SJSA1 (cell line): ENCODE data around the gene FARS2. TPM values are rescaled to one million over a fixed set of nuclear protein-coding genes. Genes with fewer than 3 reads are reported as not detected.
"Not testable (repeated sequence)": the region's sequence is repeated elsewhere in the genome, so short reads cannot be mapped to it uniquely, and the experiment has no call there.

Source experiments
- DNase-seq, 2 experiments: peaks; one replicate each; pipeline ENCODE4 v3.0.0-alpha.2; 2015 to 2020; ENCODE audit warnings: low spot score in 2 of 2, low read depth in 1 of 2
- H3K27ac ChIP-seq: fragments of 250-450 bp; sonication (Bioruptor Pico); 2 replicates; pipeline ENCODE4 v1.5.1; 2020; ENCODE audit warnings: mild to moderate bottlenecking, moderate library complexity
- H3K27me3 ChIP-seq: fragments of 250-450 bp; sonication (Bioruptor Pico); replicated peaks from 2 replicates; pipeline ENCODE4 v1.5.1; 2020; ENCODE audit warnings: mild to moderate bottlenecking, moderate library complexity
- H3K36me3 ChIP-seq: fragments of 250-450 bp; sonication (Bioruptor Pico); 2 replicates; pipeline ENCODE4 v1.5.1; 2020; ENCODE audit warnings: mild to moderate bottlenecking
- H3K4me1 ChIP-seq: fragments of 250-450 bp; sonication (Bioruptor Pico); replicated peaks from 2 replicates; pipeline ENCODE4 v1.6.1; 2021; ENCODE audit warnings: mild to moderate bottlenecking
- H3K4me3 ChIP-seq: fragments of 250-450 bp; sonication (Bioruptor Pico); 2 replicates; pipeline ENCODE4 v1.5.1; 2020; ENCODE audit warnings: mild to moderate bottlenecking
- H3K9me3 ChIP-seq: fragments of 250-450 bp; sonication (Bioruptor Pico); replicated peaks from 2 replicates; pipeline ENCODE4 v1.5.1; 2020; ENCODE audit warnings: mild to moderate bottlenecking
- total RNA-seq: library from RNA; depleted of rRNA; stranded (reverse); fragments of >200 nt; shearing (Covaris generic); gene quantifications from 2 replicates; pipeline ENCODE4 v1.2.3, GENCODE V29; 2014

The FARS2 gene
- total RNA-seq, 1 experiment from 2014 or later, result 13.3 TPM

DNA sequence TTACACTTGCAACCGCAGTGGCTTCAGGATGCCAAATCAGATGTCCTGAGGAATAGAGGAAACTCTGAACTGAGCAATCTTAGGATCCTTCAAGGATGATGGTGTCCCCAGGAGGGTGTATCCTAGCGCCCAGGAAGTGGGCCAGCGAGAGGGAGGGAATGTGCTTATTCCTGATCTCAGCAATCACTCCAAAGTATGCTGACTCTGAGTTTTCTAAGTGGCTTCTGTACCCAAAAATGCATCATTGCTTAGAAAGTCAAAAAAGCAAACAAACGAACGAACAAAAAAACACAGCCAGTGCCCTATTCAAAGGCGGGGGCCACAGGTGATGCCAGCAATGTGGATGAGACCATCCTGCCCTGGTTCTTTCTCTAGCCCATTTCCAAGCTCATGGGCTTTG is 514.8 kb downstream of the FARS2 start:
- H3K4me3 ChIP-seq, result no peak overlapping the region
- H3K27me3 ChIP-seq, result no peaks in the 10 kb centered on the region
- H3K4me1 ChIP-seq, result no peaks in the 10 kb centered on the region
- H3K9me3 ChIP-seq, result no peaks in the 10 kb centered on the region
- no peak for DNase-seq
- H3K27ac ChIP-seq, result no peak overlapping the region
- H3K36me3 ChIP-seq, result no peaks in the 10 kb centered on the region

DNA sequence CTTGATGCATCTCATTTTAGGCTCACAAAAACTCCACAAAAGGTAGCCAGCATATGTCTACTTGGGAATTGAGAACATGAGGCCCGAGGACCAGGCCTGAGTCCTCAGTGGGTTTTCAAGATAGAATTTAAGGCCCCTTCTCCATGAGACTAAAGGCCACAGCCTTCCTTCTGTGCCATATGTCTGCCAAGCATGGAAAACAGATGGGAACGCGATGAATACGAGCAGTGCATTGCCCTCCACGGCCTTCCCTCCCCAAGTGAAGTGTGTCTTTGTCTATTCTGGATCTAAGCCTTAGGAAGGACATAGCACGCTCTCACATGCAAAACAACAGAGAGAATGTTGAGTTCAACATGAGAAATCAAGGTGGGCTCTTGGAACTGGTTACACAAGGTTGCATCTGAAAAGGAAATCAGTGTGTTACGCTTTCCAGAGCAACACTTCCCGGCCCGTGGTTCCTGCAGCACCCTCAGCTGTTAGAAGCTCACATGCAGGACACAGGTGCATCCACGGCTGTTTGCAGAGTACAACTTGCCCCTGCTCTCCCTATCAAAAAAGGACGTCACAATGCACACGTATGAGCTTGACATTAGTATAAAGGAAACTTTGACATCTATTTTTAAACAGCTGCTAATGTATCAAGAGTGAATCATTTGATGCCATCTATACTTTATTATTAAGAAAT is 515.5 kb downstream of the FARS2 start:
- H3K27ac ChIP-seq, result no peak overlapping the region
- H3K27me3 ChIP-seq, result no peaks in the 10 kb centered on the region
- no peaks in the 10 kb centered on the region for H3K4me1 ChIP-seq
- no peak overlapping the region for H3K4me3 ChIP-seq
- DNase-seq, result no peak
- no peaks in the 10 kb centered on the region for H3K9me3 ChIP-seq
- no peaks in the 10 kb centered on the region for H3K36me3 ChIP-seq

DNA sequence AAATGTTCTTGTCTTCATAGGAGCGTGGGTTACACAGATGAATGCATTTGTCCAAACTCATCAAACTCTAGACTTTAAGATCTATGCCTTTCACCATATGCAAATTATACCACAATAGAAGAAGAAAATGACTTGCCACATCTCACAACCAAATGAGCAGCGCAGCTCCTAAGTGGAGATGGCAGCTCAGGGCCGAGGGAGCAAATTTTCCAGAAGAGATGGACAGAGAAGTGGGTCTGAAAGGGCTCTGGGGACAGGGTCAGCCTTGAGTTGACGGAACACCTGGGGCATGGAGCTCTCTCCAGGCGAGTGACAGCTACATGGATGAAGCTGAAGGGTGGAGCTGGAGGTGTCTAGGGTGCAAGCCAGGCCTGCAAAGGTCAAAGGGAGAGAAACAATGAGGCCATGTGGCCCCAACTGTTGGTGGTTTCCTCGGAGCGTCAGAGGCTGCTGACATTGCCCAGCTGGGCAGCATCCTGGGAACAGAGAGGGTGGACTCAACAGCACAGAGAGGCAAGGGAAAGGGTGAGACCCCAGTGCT is 517.1 kb downstream of the FARS2 start:
- DNase-seq, result no peak
- H3K27me3 ChIP-seq, result no peaks in the 10 kb centered on the region
- no peaks in the 10 kb centered on the region for H3K36me3 ChIP-seq
- H3K4me1 ChIP-seq, result no peaks in the 10 kb centered on the region
- no peak overlapping the region for H3K27ac ChIP-seq
- H3K4me3 ChIP-seq, result no peak overlapping the region
- no peaks in the 10 kb centered on the region for H3K9me3 ChIP-seq

DNA sequence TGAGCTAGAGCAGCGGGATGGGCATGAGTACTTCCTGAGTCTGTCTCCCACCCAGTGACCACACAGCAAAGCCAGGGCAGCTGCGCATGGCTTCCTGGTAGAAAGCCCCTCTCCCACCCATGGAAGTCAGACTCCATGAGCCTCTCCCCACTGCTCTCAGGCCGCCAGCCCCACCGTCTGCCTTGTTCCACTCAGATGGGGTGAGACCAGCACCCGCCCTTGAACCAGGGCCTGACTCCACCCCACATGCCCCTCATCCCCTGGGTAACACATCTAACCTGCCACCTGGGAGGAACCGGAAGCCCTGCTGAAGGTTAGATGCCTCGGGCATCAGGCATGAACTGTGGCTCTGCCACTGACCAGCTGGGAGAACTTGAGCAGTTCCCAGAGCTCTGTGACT is 517.6 kb downstream of the FARS2 start:
- no peak for DNase-seq
- H3K4me3 ChIP-seq, result no peak overlapping the region
- H3K36me3 ChIP-seq, result no peaks in the 10 kb centered on the region
- H3K27me3 ChIP-seq, result no peaks in the 10 kb centered on the region
- H3K9me3 ChIP-seq, result no peaks in the 10 kb centered on the region
- H3K4me1 ChIP-seq, result no peaks in the 10 kb centered on the region
- H3K27ac ChIP-seq, result no peak overlapping the region

DNA sequence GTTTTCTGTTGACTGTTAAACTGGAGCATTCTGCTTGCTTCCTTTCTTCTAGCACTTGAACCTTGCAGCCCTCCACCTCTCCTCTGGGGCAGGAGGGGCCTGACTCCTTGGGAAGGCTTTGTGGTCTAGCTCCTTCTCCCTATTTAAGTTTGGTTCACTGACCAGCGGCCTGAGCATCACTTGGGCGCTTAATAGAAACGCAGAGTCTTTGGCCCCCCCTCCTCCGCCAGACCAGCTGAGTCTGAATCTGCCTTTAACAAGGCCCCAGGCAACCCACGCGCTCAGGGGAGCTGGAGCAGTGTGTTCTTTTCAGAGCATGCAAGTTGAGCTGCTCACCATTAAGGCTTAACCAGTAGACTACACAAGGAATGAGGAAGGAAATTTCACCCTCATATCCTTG is 519.7 kb downstream of the FARS2 start:
- Histone ChIP-seq H3K27me3 (no peaks in the 10 kb centered on the region), H3K36me3 (no peaks in the 10 kb centered on the region), H3K4me3 (no peak overlapping the region), H3K27ac (no peak overlapping the region), H3K4me1 (no peaks in the 10 kb centered on the region), H3K9me3 (no peaks in the 10 kb centered on the region)
- DNase-seq, result no peak

GRCh38 chr6:5781966-5782556 is 520.7 kb downstream of the FARS2 start:
- Histone ChIP-seq H3K4me1 (no peaks in the 10 kb centered on the region), H3K27me3 (no peaks in the 10 kb centered on the region), H3K9me3 (no peaks in the 10 kb centered on the region), H3K27ac (no peak overlapping the region), H3K36me3 (no peaks in the 10 kb centered on the region), H3K4me3 (no peak overlapping the region)
- no peak for DNase-seq

DNA sequence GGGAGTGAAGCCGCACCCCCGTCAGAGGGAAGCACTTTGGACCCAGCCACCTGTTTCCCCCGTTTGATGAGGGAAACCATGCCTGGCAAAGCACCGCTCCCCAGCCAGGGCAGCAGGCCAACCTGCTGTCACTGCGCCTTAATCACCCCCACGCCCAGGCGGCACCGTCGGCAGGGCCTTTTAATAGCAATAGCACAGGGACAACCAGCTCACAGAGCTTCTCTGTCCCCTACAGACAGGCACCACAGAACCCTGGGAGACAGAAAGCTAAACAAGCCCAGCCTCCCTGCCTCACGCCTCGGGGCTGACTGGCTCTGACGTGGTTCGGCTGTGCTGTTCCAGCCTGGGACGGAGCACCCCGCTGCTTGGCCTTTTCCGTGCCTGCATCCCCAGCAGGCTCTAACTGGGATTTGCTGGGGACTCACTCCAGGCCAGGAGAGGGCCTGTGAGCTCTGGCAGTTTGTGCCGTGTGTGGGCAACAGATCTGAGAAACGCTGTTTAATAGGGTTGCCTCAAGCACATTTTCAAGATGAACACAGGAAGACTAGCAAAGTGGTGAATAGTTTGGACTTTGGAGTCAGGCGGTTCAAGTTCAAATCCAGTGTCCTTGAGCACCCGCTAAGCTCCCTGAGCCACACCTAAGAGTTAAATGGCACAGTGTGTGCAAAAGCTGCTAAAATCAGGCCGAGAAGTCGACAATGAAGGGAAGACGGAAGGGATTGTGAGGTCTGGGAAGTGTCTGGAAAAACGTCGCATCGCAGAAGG is 521.7 kb downstream of the FARS2 start:
- Histone ChIP-seq H3K4me3 (no peak overlapping the region), H3K27ac (no peak overlapping the region), H3K36me3 (no peaks in the 10 kb centered on the region), H3K9me3 (no peaks in the 10 kb centered on the region), H3K27me3 (no peaks in the 10 kb centered on the region), H3K4me1 (no peaks in the 10 kb centered on the region)
- peak in 1 of 2 experiments; percentile 30 for DNase-seq

DNA sequence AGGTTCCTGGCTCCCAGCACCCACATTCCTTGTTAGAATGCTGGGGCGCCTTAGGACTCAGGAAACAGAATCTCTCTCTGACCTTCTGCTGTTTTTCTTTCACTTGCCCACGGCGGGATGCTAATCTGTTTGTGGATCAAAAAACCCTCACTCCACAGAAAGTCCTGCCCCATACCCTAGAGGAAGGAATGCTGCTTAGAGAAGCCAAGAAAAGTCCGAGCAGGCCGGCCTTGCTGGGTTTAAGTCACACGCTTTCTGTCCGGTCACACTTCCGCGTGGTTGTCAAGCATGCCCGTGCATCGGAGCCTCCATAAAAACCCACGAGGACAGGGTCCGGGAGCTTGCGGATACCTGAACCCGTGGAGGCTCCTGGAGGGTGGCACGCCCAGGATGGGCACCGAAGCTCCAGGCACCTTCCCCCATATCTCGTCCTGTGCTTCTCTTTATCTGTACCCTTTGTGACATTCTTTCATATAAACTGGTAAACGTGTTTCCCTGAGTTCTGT is 522.3 kb downstream of the FARS2 start:
- no peak overlapping the region for H3K27ac ChIP-seq
- no peaks in the 10 kb centered on the region for H3K4me1 ChIP-seq
- no peak overlapping the region for H3K4me3 ChIP-seq
- DNase-seq, result peak in 1 of 2 experiments; percentile 35
- no peaks in the 10 kb centered on the region for H3K27me3 ChIP-seq
- H3K9me3 ChIP-seq, result no peaks in the 10 kb centered on the region
- H3K36me3 ChIP-seq, result no peaks in the 10 kb centered on the region

DNA sequence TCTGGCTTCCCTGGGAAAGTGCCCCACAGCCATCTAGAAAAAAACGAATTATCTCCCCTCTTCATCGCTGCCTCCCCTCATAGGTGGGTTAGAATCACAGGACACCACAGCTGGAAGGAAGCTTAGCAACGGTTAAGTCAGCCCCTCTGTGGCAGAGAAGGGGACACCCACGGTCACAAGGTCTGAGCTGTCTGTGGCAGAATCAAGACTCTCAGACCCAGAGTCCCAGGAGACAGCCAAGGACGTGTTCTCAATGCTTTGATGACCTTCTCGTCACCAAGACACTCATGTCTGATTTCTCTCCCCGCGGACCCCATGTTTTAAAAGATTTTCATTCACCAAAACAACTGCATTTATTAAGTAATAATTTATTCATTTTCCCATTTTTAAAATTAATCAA is 523.9 kb downstream of the FARS2 start:
- Histone ChIP-seq H3K9me3 (no peaks in the 10 kb centered on the region), H3K27ac (no peak overlapping the region), H3K36me3 (no peaks in the 10 kb centered on the region), H3K4me1 (no peaks in the 10 kb centered on the region), H3K4me3 (no peak overlapping the region), H3K27me3 (no peaks in the 10 kb centered on the region)
- DNase-seq, result no peak

DNA sequence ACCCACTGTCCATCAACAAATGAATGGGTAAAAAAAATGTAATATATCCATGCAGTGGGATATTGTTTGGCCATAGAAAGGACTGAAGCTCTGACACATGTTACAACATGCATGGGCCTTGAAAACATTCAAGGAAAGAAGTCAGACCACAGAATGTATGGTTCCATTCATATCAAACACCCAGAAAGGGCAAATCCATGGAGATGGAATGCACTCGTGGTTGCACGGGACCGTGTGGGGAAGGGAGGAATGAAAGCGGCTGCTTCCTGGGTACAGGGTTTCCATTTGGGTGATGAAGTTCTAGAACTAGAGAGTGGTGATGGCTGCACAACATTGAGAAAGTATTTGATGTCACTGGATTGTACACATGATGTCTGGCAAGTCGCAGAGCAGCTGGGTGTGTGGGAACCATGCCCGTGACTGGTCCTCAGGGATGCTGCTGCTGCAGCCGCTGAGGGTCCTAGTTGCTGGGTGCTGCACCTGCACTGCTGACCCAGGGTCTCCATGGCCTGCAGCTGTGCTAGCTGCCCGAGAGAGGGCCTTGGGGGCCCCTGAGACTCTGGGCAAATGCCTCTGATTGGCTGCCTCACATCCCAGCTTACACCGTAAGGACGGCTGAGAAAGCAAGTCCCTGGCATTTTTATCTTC is 525.1 kb downstream of the FARS2 start:
- no peak overlapping the region for H3K27ac ChIP-seq
- H3K27me3 ChIP-seq, result no peaks in the 10 kb centered on the region
- H3K9me3 ChIP-seq, result no peaks in the 10 kb centered on the region
- no peak for DNase-seq
- H3K36me3 ChIP-seq, result no peaks in the 10 kb centered on the region
- H3K4me3 ChIP-seq, result no peak overlapping the region
- H3K4me1 ChIP-seq, result no peaks in the 10 kb centered on the region

- no peak for DNase-seq
- Histone ChIP-seq H3K36me3 (no peaks in the 10 kb centered on the region), H3K4me3 (no peak overlapping the region), H3K27ac (no peak overlapping the region), H3K9me3 (no peaks in the 10 kb centered on the region), H3K4me1 (no peaks in the 10 kb centered on the region), H3K27me3 (no peaks in the 10 kb centered on the region)
Observed at GRCh38 chr6:5786969-5787720, 525.8 kb downstream of the FARS2 start.

- DNase-seq, H3K9me3 ChIP-seq, H3K27me3 ChIP-seq, H3K36me3 ChIP-seq, H3K4me3 ChIP-seq, H3K4me1 ChIP-seq, H3K27ac ChIP-seq: not testable (repeated sequence)
Observed at GRCh38 chr6:5789426-5789825, 528.1 kb downstream of the FARS2 start.

DNA sequence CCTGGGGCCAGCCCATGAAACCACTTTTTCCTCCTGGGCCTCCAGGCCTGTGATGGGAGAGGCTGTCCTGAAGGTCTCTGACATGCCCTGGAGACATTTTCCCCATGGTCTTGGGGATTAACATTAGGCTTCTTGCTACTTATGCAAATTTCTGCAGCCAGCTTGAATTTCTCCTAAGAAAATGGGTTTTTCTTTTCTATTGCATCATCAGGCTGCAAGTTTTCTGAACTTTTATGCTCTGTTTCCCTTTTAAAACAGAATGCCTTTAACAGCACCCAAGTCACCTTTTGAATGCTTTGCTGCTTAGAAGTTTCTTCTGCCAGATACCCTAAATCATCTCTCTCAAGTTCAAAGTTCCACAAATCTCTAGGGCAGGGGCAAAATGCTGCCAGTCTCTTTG is 535.2 kb downstream of the FARS2 start:
- not testable (repeated sequence) for H3K27me3 ChIP-seq

More for the DNA sequence above, 535.2 kb downstream of the FARS2 start:
- not testable (repeated sequence) for H3K4me1 ChIP-seq, H3K36me3 ChIP-seq, H3K27ac ChIP-seq, DNase-seq, H3K9me3 ChIP-seq, H3K4me3 ChIP-seq
